Measurements from ENCODE around the gene TRPM5.
"Not testable (repeated sequence)": the region's sequence is repeated elsewhere in the genome, so short reads cannot be mapped to it uniquely, and the experiment has no call there.

The TRPM5 gene

DNA sequence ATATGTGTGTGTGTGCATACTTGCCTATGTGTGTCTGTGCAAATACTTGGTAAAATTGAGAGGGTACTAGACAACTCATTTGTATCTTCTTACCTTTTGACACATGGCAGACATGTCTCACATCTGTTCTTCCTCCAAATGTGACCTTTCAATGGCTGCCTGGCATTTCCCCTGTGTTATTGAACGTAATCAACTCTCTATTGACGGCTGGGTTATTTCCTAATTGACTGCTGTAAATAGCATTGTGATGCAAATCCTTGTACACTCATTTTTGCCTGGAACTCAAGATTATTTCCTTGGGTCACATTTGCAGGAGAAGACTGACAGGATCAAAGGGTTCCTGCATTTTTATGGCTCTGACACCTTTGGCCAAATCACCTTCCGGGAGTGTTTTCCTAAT lies 37.9 kb upstream of the TRPM5 start:
- DNase-seq (ENCODE audit: extremely low spot score), result no peak
- TF ChIP-seq, protein P1, sequence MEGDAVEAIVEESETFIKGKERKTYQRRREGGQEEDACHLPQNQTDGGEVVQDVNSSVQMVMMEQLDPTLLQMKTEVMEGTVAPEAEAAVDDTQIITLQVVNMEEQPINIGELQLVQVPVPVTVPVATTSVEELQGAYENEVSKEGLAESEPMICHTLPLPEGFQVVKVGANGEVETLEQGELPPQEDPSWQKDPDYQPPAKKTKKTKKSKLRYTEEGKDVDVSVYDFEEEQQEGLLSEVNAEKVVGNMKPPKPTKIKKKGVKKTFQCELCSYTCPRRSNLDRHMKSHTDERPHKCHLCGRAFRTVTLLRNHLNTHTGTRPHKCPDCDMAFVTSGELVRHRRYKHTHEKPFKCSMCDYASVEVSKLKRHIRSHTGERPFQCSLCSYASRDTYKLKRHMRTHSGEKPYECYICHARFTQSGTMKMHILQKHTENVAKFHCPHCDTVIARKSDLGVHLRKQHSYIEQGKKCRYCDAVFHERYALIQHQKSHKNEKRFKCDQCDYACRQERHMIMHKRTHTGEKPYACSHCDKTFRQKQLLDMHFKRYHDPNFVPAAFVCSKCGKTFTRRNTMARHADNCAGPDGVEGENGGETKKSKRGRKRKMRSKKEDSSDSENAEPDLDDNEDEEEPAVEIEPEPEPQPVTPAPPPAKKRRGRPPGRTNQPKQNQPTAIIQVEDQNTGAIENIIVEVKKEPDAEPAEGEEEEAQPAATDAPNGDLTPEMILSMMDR (IDR thresholded peaks at IDR 0.05; ENCODE audit: control extremely low read depth, extremely low read depth, low read depth, missing control alignments), result no peak
- ChIA-PET POLR2A (no interaction called here), CTCF (no interaction called here)

DNA sequence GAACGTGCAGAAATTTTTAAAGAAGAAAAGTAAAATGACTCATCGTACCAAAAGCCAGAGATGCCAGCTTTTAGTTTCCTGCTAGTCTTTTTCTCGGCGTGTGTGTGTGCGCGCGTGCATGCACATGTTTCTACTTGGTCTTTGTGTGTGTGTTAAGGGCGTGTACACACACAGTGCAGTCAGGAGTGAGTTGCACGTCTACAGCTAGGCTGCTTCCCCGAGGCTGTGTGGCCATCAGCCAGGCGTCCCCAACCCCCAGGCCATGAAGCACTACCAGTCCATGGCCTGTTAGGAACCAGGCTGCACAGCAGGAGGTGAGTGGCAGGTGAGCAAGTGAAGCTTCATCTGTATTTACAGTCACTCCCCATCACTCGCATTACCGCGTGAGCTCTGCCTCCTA lies 36.9 kb upstream of the TRPM5 start:
- TF ChIP-seq, protein P1 (IDR thresholded peaks at IDR 0.05; ENCODE audit: control extremely low read depth, extremely low read depth, low read depth, missing control alignments), result no peak
- CTCF ChIA-PET, result no interaction called here
- DNase-seq (ENCODE audit: extremely low spot score), result no peak
- POLR2A ChIA-PET, result no interaction called here

DNA sequence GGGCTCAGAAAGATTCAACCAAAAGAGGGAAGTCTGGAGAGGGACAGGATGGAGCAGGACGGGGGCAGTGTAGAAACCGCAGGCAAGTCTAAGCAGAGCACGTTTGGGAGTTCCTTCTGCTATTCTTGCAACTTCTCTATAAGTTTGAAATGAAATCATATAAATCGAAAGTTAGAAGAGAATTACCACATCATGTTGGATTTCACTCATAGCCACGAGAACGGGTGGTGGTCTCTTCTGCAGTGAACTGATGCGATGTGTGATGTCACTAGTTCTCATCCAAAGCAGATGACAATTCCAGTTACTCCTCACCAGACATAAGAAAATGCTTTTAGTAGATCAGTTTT lies 36.5 kb upstream of the TRPM5 start:
- TF ChIP-seq, protein P1 (IDR thresholded peaks at IDR 0.05; ENCODE audit: control extremely low read depth, extremely low read depth, low read depth, missing control alignments), result no peak
- DNase-seq (ENCODE audit: extremely low spot score), result no peak
- POLR2A ChIA-PET, result no interaction called here
- CTCF ChIA-PET, result no interaction called here

DNA sequence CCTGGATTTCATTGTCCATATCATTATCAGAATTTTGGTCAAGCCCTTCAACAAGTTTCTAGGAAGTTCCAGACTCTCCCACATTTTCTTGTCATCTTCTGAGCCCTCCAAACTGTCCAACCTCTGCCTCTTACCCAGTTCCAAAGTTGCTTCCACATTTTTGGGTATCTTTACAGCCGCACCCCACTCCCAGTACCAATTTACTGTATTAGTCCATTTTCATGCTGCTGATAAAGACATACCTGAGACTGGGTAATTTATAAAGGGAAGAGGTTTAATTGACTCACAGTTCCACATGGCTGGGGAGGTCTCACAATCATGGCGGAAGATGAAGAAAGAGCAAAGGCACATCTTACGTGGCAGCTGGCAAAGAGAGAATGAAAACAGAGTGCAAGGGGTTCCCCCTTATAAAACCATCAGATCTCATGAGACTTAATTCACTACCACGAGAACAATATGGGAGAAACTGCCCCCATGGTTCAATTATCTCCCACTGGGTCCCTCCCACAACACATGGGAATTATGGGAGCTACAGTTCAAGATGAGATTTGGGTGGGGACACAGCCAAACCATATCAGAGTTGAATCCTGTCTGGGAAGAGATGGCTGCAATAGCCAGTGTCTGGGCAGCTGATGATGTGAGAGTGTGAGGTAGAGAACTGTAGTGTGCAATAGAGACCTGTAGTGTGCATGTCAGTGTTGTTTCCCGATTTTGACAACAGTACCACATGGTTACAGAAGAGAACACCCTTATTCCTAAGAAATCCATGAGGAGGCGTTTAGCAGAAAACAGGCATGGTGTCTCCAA lies 36.0 kb upstream of the TRPM5 start:
- CTCF ChIA-PET; POLR2A ChIA-PET; DNase-seq (ENCODE audit: extremely low spot score): not testable (repeated sequence)

DNA sequence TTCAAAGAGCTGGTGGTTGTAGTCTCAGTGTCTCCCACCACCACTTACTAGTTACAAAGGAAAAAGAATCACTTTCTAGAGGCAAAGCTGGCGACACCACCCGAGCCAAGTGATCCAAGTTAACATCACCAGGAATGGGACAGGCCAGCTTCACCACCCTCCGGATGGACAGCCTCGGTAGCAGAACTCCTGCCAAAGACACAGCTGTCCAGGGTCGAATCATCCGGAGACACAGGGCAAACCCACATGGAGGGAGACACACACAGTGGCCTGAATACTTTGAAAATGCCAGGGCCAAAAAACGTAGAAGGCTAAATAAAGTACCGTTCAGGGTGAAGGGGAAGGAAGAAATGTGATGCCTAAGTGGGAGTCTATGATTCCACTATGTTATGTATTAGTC lies 33.6 kb upstream of the TRPM5 start:
- POLR2A ChIA-PET, result no interaction called here
- DNase-seq (ENCODE audit: extremely low spot score), result no peak
- CTCF ChIA-PET, result no interaction called here
- TF ChIP-seq, protein P1 (IDR thresholded peaks at IDR 0.05; ENCODE audit: control extremely low read depth, extremely low read depth, low read depth, missing control alignments), result no peak

DNA sequence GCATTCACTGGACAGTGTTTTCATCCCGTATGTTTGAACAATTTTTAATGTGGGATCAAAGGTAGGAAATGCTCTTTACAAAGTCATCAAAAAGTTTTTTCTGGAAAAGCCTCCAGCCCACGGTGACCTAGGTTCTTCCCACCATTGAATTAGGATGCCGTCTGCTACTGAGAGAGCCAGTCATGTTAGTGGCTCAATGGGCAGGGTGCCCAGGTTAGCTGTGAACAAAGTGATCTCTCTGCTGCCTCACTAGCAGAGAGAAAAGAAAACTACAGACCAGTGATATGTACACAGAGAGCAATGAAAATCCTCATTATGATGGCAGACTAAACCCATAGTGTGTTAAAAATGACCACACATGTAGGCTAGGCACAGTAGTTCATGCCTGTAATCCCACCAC lies 32.9 kb upstream of the TRPM5 start:
- no peak for DNase-seq (ENCODE audit: extremely low spot score)
- POLR2A ChIA-PET, result no interaction called here
- TF ChIP-seq, protein P1 (IDR thresholded peaks at IDR 0.05; ENCODE audit: control extremely low read depth, extremely low read depth, low read depth, missing control alignments), result no peak
- CTCF ChIA-PET, result no interaction called here

DNA sequence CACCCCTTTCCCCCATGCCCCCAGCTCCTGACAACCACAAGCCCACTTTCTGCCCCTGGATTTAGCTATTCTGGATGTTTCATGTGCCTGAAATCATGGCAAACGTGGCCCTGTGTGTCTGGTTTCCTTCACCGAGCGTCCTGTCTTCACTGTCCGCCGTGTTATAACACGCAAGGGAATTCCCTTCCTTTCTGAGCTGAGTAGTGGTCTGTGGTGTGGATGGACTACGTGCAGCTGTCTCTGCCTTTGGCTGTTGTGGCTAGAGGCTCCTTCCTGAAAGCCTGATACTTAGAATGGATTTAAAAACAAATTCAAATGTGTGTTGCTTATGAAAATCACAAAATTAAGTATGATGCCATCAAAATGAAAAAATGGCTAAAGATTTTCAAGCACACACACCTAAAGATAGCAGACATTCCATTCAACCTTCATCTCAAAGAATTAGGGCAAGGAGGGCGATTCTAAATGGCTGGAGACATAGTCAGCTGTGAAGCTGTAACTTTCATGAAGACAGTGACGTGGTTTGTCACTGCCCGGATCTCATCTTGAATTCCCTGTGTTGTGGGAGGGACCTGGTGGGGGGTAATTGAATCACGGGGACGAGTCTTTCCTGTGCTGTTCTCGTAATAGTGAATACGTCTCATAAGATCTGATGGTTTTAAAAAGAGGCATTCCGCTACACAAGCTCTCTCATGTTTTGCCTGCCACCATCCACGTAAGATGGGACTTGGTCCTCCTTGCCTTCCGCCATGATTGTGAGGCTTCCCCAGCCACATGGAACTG lies 31.0 kb upstream of the TRPM5 start:
- POLR2A ChIA-PET, result no interaction called here
- CTCF ChIA-PET, result interaction anchor here (0.9 kb wide), 1 partner anchor 170 kb away, joined by 4 read pairs; no protein-coding TSS in a partner anchor
- no peak for DNase-seq (ENCODE audit: extremely low spot score)

More for the DNA sequence above, 31.0 kb upstream of the TRPM5 start:
- TF ChIP-seq, protein P1 (IDR thresholded peaks at IDR 0.05; ENCODE audit: control extremely low read depth, extremely low read depth, low read depth, missing control alignments), result no peak
